ENCODE results near the gene TMEM214. TPM values are rescaled to one million over a fixed set of nuclear protein-coding genes. Genes with fewer than 3 reads are reported as not detected.

Gene TMEM214
- total RNA-seq, 1 experiment from 2014 or later, result 53.8 TPM

GRCh38 chr2:27084297-27085061 is 51.7 kb downstream of the TMEM214 start:
- DNase-seq (ENCODE audit: low spot score), result no peak

- DNase-seq (ENCODE audit: low spot score), result no peak
Observed at GRCh38 chr2:27085062-27085672, 52.4 kb downstream of the TMEM214 start.

- DNase-seq (ENCODE audit: low spot score), result peak; percentile 44
Observed at GRCh38 chr2:27085673-27086089, 52.9 kb downstream of the TMEM214 start.

- DNase-seq (ENCODE audit: low spot score), result peak; percentile 82
Observed at GRCh38 chr2:27086090-27086723, 53.4 kb downstream of the TMEM214 start.

- peak; percentile 51 for DNase-seq (ENCODE audit: low spot score)
Observed at GRCh38 chr2:27086724-27087593, 54.2 kb downstream of the TMEM214 start, which contains the start of gene KHK. Gene KHK, plus strand, starts transcription at chr2:27086772. Its CDS starts 488 bp downstream, at chr2:27087260.

GRCh38 chr2:27087823-27088410 is 55.2 kb downstream of the TMEM214 start:
- no peak for DNase-seq (ENCODE audit: low spot score)

GRCh38 chr2:27088634-27089033 is 55.9 kb downstream of the TMEM214 start:
- no peak for DNase-seq (ENCODE audit: low spot score)

GRCh38 chr2:27089111-27089954 is 56.6 kb downstream of the TMEM214 start:
- no peak for DNase-seq (ENCODE audit: low spot score)

Other genes with a start within 250 kb of the TMEM214 start
- gene CENPA, start 246.9 kb upstream of the TMEM214 start, total RNA-seq (2014; rRNA removed; shearing (Covaris generic)), result 35.8 and 44.3 TPM in 2 replicates
- 8.4 and 9.1 TPM in 2 replicates for gene DPYSL5, start 184.8 kb upstream of the TMEM214 start, total RNA-seq (2014; rRNA removed; shearing (Covaris generic))
- gene MAPRE3, start 62.3 kb upstream of the TMEM214 start, total RNA-seq (2014; rRNA removed; shearing (Covaris generic)), result 7.1 and 9.7 TPM in 2 replicates
- 41.4 and 44.3 TPM in 2 replicates for gene AGBL5, start 18.7 kb downstream of the TMEM214 start, total RNA-seq (2014; rRNA removed; shearing (Covaris generic))
- 334 and 356 TPM in 2 replicates for gene OST4, start 38.7 kb downstream of the TMEM214 start, total RNA-seq (2014; rRNA removed; shearing (Covaris generic))
- gene EMILIN1, start 45.6 kb downstream of the TMEM214 start, total RNA-seq (2014; rRNA removed; shearing (Covaris generic)), result 0.10 and 0.47 TPM in 2 replicates
- 8.7 and 10.3 TPM in 2 replicates for gene KHK, start 53.8 kb downstream of the TMEM214 start, total RNA-seq (2014; rRNA removed; shearing (Covaris generic))
- gene CGREF1, start 86.2 kb downstream of the TMEM214 start, total RNA-seq (2014; rRNA removed; shearing (Covaris generic)), result 0.17 and 0.40 TPM in 2 replicates
- gene ABHD1, start 90.8 kb downstream of the TMEM214 start, total RNA-seq (2014; rRNA removed; shearing (Covaris generic)), result 2.2 TPM in 1 of 2 replicates, not detected in the other
- gene PREB, start 101.7 kb downstream of the TMEM214 start, total RNA-seq (2014; rRNA removed; shearing (Covaris generic)), result 79.5 and 89.2 TPM in 2 replicates
- gene PRR30, start 106.4 kb downstream of the TMEM214 start, total RNA-seq (2014; rRNA removed; shearing (Covaris generic)), result not detected in 2 replicates
- not detected in 2 replicates for gene TCF23, start 116.0 kb downstream of the TMEM214 start, total RNA-seq (2014; rRNA removed; shearing (Covaris generic))
- 191 and 231 TPM in 2 replicates for gene ATRAID, start 179.1 kb downstream of the TMEM214 start, total RNA-seq (2014; rRNA removed; shearing (Covaris generic))
- 41.8 and 67.4 TPM in 2 replicates for gene SLC5A6, start 179.3 kb downstream of the TMEM214 start, total RNA-seq (2014; rRNA removed; shearing (Covaris generic))
- 27.5 and 30.9 TPM in 2 replicates for gene CAD, start 184.4 kb downstream of the TMEM214 start, total RNA-seq (2014; rRNA removed; shearing (Covaris generic))
- gene SLC30A3, start 230.1 kb downstream of the TMEM214 start, total RNA-seq (2014; rRNA removed; shearing (Covaris generic)), result 3.2 and 6.5 TPM in 2 replicates
- gene DNAJC5G, start 242.5 kb downstream of the TMEM214 start, total RNA-seq (2014; rRNA removed; shearing (Covaris generic)), result not detected in 2 replicates
- gene TRIM54, start 249.5 kb downstream of the TMEM214 start, total RNA-seq (2014; rRNA removed; shearing (Covaris generic)), result 0.96 and 0.98 TPM in 2 replicates

Measured in A172 (cell line).